ENCODE data around the gene HNRNPA3.
"Not testable (repeated sequence)": the region's sequence is repeated elsewhere in the genome, so short reads cannot be mapped to it uniquely, and the experiment has no call there.

Gene HNRNPA3

GRCh38 chr2:177188482-177189469 lies 23.8 kb upstream of the HNRNPA3 start:
- DNase-seq, result no peak

GRCh38 chr2:177190941-177191340 lies 21.7 kb upstream of the HNRNPA3 start:
- no peak for DNase-seq

DNA sequence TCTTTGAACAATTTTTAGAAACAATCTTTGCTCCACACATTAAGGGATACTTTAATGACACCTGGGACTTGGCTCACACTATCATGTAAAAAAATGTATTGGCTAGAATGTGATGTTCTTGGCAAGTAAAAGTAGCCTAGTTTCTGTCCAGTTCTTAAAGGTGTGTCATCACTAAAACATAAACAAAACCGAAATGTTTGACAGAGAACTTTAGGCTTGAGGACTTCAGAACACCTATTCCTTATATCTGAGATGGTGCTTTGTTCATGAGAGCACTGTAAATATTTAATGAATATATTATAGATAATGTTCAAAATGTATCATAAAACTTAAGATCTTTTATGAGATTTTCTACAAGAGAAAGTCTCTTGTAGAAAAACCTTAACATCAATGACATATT lies 19.8 kb upstream of the HNRNPA3 start:
- DNase-seq, result no peak

DNA sequence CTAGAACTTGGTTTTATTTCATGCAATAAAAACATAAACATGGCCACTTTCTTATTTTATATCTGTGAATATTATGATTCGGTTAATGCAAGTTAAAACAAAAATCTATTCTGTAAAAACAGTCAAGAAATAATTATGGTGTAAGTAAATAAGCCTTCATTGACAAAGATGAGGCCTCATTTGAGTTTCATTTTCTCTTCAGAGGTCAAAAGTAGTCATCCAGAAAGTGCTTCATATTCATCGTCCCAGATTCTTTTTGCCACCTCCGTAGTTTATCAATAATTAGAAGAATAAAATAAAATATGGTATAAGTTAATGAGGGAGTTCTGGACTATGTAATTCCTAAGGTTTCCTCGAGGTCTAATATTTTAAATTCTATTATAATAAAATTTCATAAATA lies 19.4 kb upstream of the HNRNPA3 start:
- no peak for DNase-seq

GRCh38 chr2:177195194-177195593 lies 17.4 kb upstream of the HNRNPA3 start:
- DNase-seq, result no peak

DNA sequence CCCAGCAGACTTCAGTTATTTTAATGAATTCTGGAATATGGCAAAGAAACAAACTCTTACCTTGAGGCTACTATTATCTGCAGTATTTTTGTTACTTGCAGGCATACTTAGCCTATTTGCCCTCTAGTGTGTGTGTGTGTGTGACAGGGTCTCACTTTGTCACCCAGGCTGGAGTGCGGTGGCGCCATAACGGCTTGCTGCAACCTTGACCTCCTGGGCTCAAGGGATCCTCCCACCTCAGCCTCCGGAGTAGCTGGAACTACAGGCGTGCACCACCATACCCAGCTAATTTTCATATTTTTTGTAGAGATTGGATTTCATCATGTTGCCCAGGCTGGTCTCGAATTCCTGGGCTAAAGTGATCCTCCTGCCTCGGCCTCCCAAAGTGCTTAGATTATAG lies 12.2 kb upstream of the HNRNPA3 start:
- DNase-seq, result not testable (repeated sequence)

DNA sequence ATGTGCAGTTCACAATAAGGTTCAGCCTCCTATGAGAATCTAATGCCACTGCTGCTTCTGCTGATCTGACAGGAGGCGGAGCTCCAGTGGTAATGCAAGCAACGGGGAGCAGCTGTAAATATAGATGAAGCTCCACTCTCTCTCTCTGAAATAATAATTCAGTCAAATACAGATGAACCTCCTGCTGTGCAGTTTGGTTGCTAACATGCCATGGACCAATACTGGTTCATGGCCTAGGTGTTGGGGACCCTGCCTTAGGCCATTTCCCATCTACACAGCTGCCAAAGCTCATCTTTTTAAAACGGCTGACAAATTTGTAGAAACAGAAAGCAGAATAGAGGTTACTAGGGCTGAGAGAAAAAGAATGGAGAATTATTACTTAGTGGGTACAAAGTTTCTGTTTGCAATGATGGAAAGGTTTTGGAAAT lies 10.7 kb upstream of the HNRNPA3 start:
- no peak for DNase-seq

DNA sequence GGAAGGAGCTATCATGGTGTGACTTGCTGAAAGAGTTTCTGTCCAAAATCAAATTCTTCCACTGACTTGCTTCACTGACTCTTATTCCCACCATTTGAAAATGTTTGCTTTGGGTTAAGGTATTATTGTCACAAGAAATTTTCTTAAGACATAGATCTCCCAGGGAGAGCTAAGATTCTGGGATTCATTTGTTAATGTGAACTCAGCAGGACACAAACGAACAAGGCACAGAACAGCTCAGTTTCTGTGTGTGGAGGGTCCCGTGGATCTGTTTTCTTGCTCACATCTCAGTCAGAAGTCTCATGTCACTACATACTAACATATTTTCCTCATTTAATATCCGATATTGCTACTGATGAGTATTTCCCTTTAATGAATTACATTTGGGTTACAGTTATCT lies 8.2 kb upstream of the HNRNPA3 start:
- DNase-seq, result no peak

DNA sequence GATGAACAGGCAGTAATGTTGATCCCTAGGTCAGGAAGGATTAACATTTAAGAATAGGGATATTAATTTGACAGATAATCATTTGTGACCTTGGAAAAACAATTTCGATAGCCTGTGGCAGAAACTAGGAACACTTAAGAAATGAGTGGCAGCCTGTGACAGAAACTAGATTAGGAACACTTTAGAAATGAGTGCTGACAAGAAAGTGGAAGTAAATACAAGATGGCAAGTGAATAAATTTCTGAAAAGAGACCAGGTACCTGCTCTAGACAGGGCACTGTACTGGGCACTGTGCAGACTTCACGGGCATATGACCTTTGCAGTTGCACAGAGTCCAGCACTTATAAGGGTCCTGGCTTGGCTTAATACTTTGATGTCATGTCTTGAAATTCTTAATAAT lies 5.5 kb upstream of the HNRNPA3 start:
- no peak for DNase-seq

GRCh38 chr2:177211169-177211568 lies 1.4 kb upstream of the HNRNPA3 start:
- no peak for DNase-seq

DNA sequence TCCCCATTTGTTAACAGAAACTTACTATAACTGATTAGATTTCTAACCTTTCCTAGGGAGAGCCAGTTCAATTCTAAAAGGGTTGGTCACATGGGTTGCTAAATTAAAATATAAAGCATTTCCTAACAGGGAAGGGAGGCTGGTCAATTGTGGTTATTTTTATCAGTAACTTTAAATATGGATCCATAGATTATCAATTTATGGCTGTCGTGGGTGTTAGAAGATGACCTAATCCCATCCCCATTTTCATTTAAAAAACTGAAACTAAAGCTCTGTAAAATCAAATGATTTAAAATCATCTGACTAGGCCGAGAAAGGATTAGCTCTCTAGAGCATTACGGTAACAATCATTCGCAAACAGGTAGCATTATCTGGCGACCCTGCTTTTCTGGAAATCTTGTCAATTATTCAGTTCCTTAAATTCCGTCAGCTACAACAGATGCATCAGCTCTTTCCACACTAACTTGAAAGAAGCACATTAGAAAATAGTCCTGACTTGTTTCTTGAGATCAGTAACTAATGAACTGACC lies 953 bp upstream of the HNRNPA3 start:
- no peak for DNase-seq

DNA sequence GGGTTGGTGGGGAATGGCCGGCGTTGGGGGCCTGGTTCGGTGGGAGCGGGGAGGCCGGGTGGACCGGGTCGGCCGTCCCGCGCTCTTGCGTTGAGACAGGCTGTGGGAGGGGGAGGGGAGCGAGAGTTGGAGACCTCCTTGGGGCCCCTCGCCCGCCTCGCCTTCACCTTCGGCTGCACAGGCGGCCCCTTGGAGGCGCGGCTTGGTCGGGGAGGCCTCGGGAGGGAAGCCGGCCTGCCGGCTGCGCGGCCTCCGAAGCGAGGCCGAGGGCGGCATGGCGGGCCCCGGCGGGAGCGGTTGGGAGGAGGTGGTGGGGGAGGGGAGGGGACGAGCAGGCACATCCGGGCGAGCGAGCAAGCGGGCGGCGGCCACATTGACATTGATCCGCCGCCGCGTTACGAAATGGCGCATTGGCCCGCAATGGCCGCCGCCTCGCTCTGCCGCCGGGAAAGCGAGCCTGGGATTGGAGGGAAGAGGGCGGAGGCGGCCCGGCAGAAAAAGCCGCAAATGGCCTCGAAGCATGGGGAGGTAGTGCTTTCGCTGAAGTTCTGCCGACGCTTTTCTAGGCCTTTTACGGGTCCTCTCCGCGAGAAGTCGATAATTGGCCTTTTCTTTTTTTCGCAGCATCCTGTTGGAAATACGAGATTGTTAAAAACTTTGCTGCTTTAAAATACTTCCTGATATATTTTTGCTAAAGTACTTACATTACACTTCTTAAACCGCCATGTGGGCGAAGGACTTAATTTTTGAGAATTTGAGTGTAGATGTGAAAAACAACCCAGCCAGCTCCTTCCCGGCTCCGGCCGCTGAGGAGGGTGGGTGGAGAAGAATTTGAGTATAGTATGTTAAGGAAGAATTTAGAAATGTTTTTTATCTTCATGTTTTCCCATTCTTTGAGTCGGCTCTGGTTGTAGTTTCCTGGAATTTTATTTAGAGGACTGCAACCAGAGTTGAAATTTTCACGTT lies 580 bp downstream of the HNRNPA3 start:
- DNase-seq, result peak; percentile 81

DNA sequence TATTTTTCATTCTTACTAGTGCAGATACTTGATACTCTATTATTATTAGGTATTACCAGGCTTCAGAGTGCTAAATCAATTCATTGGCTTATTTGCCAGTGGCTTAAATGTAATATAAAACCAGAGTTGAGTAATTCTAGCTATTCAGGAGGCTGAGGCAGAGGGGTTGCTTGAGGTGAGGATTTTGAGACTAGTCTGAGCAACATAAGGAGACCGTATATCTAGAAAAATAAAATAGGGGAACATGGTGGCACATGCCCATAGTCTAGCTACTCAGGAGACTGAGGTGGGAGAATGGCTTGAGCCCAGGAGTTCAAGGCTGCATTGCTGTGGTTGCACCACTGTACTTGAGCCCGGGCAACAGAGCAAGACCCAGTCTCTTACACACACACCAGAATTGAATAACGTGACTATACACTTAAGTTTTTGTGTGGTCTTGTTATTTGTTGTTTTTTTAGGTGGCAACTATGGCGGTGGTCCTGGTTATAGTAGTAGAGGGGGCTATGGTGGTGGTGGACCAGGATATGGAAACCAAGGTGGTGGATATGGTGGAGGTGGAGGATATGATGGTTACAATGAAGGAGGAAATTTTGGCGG lies 4.8 kb downstream of the HNRNPA3 start:
- DNase-seq, result no peak

DNA sequence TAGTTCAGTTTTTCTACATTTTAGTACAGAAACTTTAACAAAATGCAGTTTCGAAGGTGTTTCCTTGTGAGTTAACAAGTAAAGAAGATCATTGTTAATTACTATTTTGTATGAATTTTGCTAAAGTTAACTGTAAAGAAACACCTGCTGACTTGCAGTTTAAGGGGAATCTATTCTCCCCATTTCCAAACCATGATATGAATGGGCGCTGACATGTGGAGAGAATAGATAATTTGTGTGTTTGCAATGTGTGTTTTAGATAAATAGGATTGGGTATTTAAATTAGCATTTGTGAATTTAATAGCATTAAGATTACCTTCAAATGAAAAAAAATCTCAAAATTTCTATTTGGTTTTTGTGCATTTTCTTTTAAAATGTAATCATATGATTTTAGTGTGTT lies 7.2 kb downstream of the HNRNPA3 start:
- not testable (repeated sequence) for DNase-seq

DNA sequence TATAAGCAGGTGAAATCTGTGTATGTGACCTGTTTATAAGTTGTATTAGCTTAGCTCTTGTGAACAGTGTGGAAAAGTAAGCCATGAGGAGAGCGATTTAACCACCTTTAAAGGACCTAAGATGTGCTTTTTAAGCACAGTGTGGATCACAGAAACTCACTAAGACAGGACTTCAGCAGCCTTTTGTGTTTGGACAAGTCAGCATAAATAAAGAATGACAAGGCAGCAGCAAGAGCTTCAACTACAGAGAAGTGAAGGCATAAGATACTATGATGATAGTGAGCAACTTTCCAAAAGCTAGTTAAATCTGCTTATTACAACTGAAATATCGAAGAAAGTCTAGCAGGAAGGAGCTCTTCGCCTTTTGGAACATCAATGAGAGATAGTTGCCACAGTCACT lies 8.9 kb downstream of the HNRNPA3 start:
- DNase-seq, result no peak

GRCh38 chr2:177221970-177222369 lies 9.4 kb downstream of the HNRNPA3 start:
- no peak for DNase-seq

DNA sequence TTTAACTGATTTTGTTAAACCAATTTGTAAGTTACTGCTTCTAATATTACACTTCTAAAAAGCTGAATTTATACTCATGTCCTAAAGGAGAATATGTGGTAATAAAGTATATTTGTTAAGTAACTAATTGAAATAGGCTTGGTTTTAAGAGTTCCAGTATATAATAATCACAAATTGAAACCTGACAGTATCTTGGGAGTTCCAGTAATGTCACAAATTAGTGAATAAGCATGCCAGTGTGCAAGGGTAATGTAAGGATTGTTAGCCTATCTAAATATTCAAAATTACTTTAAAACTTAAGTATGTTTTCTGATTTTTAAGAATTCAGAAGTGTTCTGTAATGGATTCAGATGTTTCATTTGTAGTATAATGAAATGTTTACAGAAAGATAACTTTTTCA lies 10.8 kb downstream of the HNRNPA3 start:
- not testable (repeated sequence) for DNase-seq

DNA sequence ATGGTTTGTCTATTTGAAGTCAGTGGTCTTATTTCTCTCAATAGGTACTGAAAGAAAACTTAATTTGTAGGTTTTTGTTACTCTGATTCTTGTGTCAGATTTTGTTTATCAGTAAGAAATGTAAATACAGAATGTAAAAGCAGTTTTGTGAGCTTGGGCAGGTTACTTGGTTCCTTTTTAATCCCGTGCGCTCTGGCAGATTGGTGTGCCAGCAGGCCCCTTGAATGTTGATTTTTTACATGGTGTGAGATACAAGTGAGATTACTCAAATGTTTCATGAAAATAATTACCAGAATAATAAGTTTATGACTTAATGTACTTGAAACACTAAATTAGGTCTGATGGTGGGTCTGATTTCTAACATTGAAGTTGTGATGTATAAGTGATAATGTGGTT lies 13.4 kb downstream of the HNRNPA3 start:
- DNase-seq, result no peak

- no peak for DNase-seq
Observed at GRCh38 chr2:177229442-177230242, 17.0 kb downstream of the HNRNPA3 start.

GRCh38 chr2:177231270-177231669 lies 18.7 kb downstream of the HNRNPA3 start:
- DNase-seq, result no peak

DNA sequence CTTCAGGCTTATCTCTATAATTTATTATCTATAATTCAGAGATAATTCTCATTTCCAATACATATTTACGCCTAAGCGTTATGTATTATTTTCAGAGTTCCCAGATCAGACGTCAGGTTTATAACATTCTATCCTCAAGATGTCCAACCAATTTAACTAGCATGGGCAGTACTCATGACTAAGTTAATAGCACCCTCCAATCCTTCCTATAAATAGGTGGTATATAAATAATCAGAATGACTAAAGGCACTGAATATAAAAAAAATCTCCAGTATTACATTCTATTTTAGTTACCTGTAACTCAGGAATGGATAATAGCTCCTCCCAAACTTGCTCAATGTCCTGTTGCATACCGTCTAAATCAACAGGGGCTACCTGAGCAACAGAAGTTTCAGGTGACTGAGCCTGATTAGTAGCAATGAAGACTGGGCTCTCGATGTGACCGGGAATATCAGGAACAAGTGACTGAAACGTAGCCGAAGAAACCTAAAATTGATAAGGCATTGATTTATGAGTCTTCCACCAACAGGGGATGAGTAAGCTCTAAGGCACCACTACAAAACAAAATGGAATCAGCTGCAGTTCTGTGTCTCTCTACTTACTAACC lies 19.6 kb downstream of the HNRNPA3 start:
- no peak for DNase-seq

- no peak for DNase-seq
Observed at GRCh38 chr2:177234267-177234666, 21.7 kb downstream of the HNRNPA3 start.
